ENCODE measurements around the gene DNAJB2.

Gene DNAJB2

DNA sequence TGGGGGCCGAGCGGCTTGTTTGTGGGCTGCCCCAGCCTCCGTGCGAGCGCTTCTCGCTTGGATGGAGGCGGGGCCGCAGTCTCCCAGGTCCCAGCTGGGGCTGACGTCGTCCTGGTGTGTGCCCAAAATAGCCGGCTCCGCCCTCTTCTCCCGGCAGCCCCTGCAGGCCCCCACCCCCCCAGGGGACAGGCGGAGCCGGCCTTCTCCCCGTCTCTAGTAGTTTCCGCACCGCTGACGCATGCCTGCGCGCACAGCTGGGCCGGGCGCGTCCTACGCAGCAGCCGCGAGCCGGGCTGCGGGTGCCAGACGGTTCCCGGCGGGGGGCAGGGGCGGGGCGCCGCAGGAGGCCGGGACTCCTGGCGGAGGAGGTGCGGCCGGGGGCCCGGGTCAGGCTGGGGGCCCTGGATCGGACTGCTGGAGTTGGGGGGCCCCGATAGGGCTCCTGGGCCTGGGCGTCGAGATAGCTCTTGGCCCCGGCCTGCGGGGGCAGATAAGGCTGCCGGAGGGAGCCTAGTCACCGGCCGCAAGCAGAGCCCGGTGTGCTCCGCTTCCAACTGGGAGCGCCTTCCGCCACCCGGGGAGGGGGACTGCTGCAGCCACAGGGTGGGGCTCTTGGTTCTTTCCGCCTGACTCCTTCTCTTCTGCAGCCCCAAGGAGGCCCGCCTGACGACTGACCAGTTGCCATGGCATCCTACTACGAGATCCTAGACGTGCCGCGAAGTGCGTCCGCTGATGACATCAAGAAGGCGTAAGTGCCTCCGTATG lies at the start of gene DNAJB2:
TSS of gene DNAJB2 (plus strand) at position 216 of the 765 bp plus-strand sequence. CDS start at position 684, 468 bp downstream.
- DNase-seq (peak; percentile 99), ATAC-seq (peak; percentile 90)

DNA sequence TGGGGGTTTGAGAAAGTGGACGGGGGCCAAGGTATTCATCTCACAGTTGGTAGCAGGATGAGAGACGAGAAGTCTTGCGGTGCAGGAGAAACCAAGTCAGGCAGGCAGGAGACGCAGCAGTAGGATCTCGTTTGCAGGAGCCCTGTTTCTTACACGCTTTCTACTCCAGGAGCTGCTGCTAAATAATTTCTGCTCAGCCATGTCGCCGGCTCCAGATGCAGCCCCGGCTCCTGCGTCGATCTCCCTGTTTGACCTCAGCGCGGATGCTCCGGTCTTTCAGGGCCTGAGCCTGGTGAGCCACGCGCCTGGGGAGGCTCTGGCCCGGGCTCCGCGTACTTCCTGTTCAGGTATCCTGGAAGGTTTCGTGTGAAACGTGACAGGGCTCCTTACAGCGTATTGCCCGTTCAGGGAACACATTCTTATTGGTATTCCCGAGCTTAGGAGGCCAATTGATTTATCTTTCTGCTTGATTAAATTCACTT lies 49.1 kb upstream of the DNAJB2 start:
- DNase-seq (peak; percentile 75), ATAC-seq (peak; percentile 25)

DNA sequence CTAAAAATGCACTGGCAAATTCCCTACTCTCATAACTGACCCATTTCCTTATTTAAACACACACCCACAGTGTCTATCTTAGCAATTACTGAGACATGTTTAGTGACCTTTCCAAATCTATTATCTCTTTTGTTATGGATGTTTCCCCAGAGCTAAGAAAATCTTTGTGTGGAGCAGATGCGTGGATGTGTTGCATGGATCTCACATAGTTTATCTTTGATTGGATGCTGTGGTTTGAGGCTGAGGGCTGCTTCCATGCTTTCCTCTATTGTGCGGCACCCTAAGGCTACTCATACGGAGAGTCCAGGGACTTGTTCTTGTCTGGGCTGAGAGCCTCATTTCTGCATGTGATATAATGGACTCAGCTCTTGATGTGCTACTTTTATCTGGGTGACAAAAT lies 44.8 kb upstream of the DNAJB2 start:
- ATAC-seq (no peak), DNase-seq (no peak)

DNA sequence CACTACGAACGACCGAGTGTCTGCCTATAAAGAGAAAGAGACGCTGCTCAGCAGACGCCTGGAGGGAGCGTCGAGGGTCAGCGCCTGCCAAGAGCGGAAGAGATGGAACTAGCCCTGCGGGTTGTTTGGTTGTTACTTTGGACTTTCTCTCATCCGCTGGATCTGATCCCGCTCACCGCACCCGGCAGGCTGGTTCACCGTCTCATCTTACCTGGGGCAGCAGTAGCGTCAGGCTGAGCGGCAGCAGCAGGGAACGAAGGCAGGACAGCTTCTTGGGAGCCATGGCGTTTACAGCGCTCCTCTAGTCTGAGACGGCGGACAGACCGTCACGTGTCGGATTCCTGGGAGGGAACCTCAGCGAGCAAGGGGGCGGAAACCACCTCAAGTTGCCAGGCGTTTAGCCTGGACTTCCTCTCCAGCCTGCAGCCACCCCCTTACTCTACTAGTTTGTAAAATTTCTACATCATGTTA lies 35.8 kb upstream of the DNAJB2 start:
- DNase-seq (no peak), ATAC-seq (no peak)

DNA sequence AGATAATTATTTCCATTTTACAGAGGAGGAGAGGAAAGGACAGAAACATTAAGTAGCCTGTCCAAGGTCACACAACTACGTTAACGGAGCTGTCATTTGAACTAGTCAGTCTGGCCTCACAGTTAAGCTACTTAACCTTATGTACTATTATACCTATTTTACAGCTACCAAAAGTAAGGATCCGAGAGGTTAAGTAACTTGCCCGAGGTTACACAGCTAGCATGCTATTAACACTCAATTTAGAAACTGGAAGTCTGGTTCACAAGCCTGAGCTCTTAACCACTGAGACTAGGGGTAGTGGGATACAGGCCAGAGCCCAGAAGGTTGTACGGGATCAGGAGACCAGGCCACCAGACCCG lies 34.4 kb upstream of the DNAJB2 start:
- ATAC-seq (no peak), DNase-seq (no peak)

DNA sequence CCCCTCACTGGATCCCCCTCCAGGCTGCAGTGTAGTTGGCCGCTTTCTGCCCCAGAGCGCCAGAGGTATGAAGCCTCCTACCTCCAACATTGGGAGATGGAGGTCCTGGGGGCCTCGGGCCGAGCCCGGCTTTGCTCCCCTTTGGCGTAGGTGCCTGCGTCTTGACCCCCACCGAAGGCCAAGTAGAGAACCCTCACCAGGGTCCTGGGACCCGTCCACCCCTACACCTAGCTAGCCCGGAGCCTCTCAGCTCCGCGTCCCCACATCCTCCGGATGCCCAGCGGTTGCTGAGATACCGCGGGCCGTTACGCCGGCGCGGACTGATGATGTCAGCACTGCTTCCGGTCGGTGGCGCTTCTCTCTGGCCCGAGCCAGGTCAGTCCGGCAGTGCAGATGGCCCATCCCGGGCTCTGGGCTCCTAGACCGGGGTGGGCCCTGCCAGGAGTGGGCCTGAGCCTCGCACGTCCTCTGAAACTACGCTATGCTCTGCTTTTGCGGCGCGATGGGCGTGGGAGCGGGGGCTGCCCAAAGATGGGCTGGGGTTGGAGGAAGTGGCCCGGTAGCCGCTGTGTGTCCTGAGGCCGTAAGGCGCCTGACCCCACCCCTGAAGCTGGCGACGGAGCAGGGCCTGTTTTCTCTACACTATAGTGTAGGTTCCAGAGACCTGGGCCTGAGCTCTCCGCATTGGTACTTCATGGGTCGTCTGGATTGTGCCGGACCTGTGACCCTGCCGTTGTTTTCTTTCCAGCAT lies 33.8 kb upstream of the DNAJB2 start, which contains the start of the genes GLB1L and STK16:
TSS of gene GLB1L (minus strand) at position 297 of the 751 bp plus-strand sequence. CDS start 1,871 bp downstream, outside the sequence.
TSS of gene STK16 (plus strand) at position 332 of the 751 bp plus-strand sequence. CDS start 521 bp downstream, outside the sequence.
- DNase-seq = peak; percentile 95
- peak; percentile 60 for ATAC-seq

DNA sequence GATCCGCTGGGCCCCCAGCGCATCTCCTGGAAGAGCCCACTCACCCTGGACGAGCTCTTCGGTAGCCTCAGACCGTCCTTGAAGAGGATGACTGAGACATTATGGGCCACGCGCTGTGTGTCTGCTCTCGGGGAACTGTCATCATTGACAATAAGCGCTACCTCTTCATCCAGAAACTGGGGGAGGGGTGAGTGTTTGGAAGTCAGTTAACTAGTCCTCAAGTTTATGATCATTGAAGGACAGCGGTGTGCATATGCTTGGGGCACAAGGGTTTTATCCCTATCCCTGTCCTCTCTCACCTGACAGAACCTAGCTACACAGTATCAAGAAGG lies 33.3 kb upstream of the DNAJB2 start:
- ATAC-seq (no peak), DNase-seq (no peak)

DNA sequence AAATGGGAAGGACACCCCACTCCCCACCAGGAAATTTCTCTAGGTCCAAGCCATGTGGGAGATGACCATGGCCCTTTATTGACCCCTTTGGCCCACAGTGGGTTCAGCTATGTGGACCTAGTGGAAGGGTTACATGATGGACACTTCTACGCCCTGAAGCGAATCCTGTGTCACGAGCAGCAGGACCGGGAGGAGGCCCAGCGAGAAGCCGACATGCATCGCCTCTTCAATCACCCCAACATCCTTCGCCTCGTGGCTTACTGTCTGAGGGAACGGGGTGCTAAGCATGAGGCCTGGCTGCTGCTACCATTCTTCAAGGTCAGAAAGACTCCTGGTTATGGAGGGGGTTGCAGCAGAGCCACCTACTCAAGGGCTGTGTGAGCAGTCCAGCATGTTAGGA lies 32.6 kb upstream of the DNAJB2 start:
- ATAC-seq (no peak), DNase-seq (no peak)

DNA sequence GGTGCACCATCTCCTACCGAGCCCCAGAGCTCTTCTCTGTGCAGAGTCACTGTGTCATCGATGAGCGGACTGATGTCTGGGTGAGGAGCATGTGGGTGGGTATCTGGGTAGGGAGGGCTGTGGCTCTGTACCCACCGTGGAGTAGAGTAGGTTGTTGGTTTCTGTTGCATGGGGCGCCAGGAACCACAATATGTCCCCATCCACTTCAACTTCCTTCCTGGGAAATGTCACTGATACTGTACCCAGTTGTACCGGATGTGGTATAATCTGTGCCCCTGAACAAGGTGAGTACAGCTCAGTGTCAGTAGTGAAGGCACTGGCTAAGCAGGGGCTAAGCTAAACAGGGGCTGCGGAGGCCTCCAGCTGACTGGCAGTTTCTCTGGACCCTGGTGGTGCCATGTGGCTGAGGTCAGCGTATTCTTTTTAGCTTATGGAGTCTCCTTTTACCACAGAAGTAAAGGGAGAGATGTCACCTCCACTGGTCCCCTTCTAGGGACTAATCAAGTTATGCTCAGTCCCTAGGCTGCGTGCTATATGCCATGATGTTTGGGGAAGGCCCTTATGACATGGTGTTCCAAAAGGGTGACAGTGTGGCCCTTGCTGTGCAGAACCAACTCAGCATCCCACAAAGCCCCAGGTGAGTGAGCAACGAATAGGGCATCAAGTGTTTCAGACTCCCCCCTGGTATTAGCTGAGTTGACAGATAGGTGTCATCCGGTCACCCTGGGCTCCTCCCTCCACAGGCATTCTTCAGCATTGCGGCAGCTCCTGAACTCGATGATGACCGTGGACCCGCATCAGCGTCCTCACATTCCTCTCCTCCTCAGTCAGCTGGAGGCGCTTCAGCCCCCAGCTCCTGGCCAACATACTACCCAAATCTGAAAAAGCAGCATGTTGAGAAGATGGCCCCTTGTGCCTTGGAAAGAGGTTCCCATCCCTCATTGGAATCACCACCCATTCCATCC lies 31.2 kb upstream of the DNAJB2 start:
- ATAC-seq (peak; percentile 78), DNase-seq (peak; percentile 69)

DNA sequence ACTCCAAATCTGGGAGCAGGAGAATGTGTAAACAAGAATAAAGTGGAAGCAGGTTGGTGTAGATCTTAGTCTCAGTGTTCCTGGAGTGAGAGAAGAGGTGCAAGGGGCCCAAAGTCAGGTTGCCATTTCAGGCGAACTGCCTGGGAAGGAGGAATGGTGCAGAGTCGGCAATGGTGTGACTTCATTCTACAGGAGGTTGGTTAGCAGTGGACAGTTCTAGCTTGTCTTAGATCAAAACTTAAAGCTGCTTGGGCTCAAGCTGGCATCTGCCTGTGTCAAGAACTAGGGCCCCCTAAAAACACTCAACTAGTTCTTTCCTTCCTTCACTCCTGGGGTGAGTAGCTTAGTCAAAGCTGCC lies 30.3 kb upstream of the DNAJB2 start:
- DNase-seq (no peak), ATAC-seq (no peak)

DNA sequence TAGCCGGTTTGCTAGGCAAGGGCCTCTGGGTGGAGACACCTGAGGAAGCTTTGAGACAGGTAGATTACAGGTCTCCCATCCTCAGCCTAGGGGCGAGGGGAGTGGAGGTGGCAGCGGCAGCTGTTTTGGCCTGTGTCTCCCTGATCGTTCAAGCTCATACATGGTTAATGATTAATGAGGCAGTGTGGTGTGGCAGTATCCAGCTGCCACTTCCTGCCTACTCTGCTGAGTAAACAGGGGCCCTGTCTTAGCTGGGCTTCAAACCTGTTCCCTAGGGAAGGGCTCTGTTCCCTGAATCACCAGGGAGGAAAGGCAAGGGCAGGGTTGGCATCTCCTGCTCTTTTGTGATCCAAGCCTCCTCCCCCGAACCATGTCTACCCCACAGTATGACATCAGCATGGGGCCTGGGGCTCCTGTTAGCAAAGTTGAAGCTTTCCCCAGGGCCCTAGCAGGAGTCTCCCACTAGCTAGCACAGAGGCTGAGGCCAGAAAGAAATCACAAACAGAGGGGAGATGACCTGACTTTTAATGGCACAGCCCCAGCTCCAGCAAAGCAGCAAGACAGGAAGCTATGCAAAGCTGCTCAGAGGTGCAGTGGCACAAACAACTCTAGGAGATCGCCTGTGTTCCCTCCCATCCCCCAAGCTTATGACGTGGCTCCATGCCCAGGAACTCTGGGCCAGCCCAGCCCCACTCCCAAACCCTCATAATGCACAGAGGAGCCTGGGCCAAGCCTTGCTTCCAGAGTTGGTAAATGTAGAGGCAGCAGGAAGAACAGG lies 29.8 kb upstream of the DNAJB2 start:
- DNase-seq (peak; percentile 44), ATAC-seq (no peak)

DNA sequence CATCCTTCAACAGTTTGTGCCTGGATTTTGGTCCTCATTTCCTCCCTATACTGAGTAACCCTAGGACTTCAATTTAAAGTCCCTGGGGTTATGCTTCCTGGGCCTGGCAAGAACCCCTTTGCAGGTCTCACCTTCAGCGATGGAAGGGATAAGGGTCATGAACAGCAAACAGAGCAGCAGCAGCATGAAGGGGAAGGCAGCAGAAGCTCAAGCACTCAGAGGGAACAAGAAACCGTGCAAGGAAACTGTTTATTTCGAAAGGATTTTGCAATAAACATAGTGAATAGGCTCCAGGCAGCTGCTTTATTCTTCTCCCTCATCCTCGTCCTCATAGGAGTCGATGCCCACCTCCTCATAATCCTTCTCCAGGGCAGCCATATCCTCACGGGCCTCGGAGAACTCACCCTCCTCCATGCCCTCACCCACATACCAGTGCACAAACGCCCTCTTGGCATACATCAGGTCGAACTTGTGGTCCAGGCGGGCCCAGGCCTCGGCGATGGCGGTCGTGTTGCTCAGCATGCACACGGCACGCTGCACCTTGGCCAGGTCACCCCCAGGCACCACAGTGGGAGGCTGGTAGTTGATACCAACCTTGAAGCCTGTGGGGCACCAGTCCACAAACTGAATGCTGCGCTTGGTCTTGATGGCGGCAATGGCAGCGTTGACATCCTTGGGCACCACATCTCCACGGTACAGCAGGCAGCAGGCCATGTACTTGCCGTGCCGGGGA lies 29.0 kb upstream of the DNAJB2 start:
- ATAC-seq = no peak
- DNase-seq = no peak

DNA sequence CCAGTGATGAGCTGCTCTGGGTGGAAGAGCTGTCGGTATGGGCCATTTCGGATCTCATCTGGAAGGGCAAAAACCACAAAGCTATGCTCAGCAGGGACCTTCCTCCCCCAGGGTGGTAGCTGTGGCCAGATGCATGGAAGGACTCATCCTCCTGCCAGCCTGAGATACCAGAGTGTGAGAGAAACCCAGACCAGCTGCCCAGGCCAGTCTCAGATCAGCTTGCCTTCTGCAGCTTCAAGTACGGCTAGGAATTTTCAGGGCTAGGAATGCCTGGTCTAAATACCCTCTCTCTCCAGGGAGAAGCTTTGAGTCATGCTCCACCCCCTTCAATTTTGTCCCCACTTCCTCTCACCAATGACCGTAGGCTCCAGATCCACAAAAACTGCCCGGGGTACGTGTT lies 27.5 kb upstream of the DNAJB2 start:
- DNase-seq (no peak), ATAC-seq (no peak)

DNA sequence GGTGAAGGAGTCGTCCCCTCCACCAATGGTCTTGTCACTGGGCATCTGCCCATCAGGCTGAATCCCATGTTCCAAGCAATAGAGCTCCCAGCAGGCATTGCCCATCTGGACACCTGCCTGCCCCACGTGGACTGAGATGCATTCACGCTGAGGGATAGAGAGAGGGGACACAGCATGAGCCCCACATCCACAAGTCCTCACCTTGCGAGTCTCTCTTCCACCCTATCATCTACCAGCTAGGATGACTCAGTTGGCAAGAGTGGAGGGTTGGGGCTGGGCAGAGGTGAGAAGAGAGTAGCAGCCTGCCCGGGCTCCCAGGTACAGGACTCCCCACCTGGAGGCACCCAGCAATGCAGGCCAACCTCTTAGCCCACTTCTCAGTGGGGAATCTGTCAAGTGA lies 27.1 kb upstream of the DNAJB2 start:
- ATAC-seq = no peak
- no peak for DNase-seq

DNA sequence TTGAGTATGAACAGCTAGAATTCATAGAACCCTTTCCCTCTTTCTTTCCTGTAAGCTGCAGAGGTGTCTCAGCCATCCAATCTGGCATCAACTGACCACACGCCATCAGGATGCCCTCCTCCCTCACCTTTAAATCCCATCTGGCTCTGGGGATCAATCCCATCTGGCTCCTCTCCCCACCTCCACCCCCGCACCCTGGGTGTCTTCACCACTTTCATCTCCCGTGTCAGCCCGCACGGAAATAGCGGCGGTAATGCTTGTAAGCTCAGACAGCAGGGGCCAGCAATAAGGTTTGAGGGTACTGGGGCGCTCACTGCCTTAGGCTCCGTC lies 26.6 kb upstream of the DNAJB2 start:
- ATAC-seq = no peak

DNA sequence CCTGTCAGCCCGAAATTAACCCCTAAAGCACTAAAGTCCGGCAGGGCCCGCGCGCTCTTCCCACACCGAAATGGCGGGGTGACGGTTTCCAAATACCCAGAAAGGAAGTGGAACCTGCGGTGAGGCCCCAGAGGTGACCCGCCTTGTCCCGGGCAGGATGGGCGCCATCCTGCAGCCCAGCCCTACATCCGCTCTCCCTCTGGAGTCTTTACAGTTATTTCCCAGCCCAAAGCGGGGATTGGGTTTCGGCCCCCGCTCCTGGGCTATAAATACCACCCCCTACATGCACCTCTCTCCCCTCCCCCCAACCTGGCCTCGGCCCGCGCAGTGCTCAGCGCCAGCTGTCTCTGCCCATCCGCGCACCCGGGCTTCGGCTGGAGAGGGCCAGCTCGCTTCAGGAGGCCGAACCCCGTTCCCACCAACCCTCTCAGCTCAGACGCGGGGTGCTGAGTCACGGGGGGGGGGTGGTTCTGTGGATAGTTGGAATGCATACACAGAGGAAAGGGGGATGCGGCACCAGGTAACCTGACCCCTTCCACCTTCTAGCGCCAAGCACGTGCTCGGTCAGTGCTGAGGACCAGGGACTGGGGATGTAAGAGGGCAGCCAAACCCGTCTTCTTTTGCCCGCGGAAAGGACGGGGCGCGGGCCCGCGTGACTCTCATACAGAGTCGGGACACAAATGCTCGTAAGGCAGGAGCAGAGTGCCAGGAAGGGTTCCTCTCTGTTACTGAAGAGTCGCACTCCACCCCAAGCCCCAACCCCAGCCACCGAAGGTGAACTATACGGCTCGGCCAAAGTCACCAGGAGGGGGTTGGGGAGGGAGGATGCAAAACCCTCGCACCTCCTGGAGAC lies 26.0 kb upstream of the DNAJB2 start, which contains the start of gene TUBA4B:
TSS of gene TUBA4B (plus strand) at position 344 of the 853 bp plus-strand sequence. CDS start at position 509, 165 bp downstream.
- peak; percentile 59 for DNase-seq
- ATAC-seq = peak; percentile 6

More for the DNA sequence above, 26.6 kb upstream of the DNAJB2 start:
- no peak for DNase-seq

DNA sequence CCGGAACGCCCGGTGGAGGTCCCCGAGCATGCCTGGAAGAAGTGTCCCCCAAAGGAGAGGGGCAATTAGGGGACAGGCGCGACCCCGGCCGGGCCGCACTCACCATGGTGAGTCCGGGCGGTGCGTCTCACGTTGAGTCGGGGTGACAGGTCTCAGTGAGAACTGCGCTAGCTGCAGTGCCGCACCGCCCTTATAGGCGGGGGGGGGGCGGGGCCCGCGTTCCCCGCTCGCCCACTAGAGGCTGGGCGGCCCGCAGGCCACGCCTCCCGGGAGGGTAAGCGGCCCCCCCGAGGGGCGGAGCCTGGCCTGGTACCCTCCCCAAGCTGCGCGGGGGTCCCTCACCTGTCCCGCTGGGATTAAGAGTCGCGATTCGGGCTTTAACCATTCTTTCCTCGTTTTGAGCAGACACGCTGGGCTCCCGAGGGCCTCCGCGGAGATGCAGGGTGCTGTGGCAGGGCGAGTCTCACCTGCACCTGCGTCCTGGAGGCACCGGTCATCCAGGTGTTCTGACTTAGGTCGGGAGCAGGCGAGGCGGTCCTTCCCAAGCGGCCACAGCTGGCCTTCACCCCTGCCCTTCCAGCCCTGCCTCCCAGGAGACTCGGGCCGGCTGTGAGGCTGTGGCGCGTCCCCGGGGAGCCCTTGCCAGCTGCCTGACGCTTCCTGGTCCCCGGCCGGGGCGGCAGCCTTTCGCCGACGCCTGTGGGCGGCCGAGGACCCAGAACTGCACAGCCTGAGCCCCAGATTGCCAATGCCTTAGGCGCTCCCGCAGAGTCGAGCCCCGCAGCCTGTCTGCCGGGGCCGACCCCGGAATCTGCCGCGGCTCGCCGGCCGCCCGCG lies 25.2 kb upstream of the DNAJB2 start, which contains the start of gene TUBA4A:
TSS of gene TUBA4A (minus strand) at position 166 of the 837 bp plus-strand sequence. CDS start at position 106, 60 bp downstream.
- ATAC-seq (peak; percentile 75), DNase-seq (peak; percentile 92)

DNA sequence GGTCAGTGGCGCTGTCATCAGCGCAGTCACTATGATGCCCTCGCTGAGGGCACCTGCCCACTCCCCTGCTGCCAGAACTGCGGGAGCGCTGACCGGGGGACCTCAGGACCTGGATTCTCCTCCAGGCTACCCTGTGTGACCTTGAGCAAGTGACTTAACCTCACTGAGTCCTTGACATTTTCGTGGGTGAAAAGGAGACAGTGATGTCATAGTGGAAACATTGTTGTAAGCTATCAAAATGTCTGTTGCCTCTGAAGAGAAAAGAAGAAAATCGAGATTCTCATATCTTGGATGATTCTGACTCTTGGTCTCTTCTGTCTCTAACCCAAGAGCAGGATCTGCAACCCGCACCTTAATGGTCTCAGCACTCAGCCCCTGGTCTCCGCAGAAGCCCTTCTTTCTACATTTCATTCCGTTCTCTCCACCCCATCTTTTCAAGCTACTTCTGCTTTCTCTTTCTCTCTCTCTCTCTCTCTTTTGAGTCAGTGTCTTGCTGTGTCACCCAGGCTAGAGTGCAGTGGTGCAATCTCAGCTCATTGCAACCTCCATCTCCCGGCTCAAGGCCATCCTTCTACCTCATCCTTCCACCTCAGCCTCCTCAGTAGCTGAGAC lies 24.5 kb upstream of the DNAJB2 start:
- ATAC-seq = peak; percentile 44
- DNase-seq = peak; percentile 41

All from stimulated activated naive CD8-positive, alpha-beta T cell treated with anti-CD3 and anti-CD28 coated beads, Interleukin-15, Interleukin-2, amounts not matched to agents 100 U/mL and 50 U/mL, for 24 hours (primary cell).